Measurements from ENCODE around the gene ZMYM3.
"Not testable (repeated sequence)": the region's sequence is repeated elsewhere in the genome, so short reads cannot be mapped to it uniquely, and the experiment has no call there.

Gene ZMYM3

DNA sequence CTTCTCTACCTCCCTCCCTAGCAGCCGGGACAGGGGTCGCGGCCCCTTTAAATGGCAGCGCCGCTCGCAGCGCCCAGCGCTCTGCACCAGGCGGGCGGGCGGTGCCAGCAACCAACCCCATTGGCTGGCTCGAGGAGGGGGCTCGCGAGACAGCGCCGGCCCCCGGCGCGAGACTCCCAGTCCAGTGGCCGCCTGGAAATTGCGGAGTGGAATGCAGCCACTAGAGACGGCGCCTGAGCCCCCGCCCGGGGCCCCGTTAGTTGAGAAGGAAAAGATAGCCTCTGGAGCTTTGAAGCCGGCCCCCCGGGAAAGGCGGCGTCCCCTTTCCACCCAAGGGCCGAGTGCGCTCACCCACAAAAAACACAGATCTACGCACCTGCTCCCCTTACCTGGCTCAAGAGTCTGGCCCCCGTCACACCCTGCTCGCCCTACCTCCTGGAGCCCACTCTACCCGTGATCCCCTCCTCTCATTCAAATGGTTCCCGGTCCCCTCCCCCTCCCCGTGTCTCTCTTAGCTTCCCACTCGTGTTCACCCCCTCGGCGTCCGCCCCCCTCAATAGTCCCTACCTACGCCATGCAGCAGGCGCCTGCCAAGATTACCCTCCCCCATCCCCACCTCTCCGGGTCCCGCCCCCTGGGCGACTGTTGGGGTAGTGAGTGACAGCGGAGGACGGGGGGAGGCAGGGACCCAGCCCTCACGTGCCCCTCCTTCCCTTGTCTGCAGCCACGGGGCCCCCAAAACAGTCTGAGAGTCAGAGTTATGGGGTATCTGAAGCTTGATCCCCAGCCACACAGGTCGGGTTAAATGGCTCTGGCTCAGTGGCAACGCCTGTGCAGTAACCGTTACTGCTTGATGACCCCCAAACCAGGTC lies at the start of gene ZMYM3:
Gene ZMYM3 (minus strand): TSS at position 49 of the 872 bp plus-strand sequence. CDS start 885 bp downstream, outside the sequence.
- DNase-seq = peak; percentile 93

DNA sequence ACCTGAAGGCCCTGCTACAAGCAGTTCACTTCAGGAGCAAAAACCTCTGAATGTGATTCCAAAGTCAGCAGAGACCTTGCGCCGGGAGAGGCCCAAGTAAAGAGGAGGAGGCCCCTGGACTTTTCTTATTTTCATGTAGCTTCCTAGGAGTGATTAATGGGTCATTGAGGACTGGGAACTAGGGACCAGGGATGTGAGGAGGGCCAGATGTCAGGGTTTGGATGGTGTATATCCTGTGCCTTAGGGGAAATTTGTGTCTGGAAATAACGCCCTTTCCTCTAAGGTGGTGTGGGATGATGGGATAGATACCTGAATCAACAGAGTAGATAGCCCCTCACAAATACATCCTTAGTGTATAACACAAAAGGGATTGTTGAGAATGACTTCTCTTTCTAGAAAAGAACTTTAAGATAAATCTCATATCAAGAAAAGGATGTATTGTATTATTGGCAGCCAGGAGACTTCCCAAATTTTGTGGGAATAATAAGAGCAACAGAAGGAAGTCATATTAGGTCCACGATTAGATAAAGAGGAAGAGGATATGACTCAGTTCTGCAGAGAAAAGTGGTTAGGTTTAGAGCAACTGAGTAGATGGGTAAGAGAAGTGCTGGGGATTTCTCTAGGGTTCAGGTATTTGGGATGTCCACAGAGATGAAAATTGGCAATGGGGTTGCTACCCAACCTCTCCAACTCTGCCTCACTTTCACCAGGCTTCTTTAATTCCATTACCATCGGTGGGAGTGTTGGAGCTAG lies 48.7 kb upstream of the ZMYM3 start:
- DNase-seq = no peak

DNA sequence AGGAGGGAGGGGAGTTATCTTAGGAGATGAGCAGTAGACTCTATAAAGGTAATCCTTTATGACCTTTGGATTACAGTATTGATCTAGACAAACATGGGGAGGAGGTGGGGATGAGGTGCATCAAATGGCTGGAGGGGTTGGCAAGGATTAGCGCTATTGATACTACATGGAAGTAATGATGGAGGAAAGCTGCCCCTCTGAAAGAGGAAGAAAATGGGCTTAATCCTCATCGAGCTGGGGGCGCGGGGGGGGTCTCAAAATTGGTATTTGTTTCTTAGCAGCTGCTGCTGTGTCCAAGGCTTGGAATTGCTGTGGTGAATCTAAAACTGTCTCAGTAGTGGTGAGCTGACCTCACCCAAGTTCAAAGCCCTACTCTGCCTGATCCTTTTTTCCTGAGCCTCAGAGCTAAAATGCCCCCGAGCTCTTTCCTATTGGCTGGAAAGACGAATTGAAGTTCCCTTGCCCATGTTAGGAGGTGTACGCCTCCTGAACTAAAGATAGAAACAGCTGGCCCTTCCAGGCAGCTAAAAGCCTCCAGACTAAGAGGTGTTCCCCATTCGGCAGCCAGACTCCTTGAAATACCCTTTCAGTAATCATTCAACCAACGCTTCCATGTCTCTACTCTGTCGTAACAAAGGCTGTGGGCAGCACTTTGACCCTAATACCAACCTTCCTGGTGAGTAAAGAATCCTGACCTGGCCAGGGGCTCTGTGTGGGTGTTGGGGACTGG lies 47.4 kb upstream of the ZMYM3 start, which contains the start of gene ITGB1BP2:
Gene ITGB1BP2 (plus strand): TSS at position 556 of the 730 bp plus-strand sequence. CDS start 57 bp downstream, at position 613.
- DNase-seq = peak; percentile 14

DNA sequence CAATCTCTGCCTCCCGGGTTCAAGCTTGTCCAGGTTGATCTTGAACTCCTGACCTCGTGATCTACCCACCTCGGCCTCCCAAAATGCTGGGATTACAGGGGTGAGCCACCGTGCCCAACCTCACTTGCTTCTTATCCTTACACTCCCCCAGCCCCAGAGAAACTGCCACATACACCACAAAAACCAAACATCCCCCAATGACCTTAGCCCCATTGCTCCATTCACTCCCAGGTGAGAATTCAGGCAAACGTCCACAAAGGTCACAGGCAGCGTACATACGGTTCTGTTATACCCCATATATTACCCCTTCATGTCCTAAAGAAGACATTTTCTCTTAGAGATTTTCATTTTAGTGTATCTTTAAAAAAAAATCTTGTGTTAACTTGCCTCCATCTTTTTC lies 46.6 kb upstream of the ZMYM3 start:
- not testable (repeated sequence) for DNase-seq

DNA sequence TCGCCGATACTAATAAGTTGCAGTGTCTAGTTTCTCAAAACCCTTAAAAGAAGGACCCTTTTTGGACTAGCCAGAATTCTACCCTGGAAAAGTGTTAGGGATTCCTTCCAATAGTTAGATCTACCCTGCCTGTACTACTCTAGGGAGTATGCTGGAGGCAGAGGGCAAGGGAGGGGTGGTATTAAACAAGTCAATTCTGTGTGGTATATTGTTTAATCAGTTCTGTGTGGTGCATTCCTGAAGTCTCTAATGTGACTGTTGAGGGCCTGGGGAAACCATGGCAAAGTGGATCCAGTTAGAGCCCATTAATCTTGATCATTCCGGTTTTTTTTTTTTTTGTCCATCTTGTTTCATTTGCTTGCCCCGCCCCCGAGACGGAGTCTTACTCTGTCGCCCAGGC lies 46.1 kb upstream of the ZMYM3 start:
- DNase-seq = not testable (repeated sequence)

DNA sequence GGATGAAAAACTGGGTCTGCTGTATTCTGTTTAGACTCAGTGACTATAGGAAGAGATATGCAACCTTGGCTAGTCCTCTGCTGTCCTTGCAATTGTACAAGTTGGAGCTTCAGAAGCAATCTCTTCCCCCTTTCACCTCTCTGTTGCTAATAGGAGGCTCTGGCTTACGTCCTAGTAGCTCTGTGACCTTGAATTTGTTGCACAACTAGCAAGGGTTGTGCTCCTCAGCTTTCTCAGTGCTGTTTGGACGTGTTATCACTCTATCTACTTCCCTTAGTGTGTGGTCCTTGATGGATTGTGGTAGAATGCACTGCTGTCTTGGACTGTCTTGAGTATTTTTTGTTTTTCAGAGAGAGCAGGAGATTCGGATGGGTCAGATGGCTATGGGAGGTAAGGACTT lies 44.2 kb upstream of the ZMYM3 start:
- no peak for DNase-seq

DNA sequence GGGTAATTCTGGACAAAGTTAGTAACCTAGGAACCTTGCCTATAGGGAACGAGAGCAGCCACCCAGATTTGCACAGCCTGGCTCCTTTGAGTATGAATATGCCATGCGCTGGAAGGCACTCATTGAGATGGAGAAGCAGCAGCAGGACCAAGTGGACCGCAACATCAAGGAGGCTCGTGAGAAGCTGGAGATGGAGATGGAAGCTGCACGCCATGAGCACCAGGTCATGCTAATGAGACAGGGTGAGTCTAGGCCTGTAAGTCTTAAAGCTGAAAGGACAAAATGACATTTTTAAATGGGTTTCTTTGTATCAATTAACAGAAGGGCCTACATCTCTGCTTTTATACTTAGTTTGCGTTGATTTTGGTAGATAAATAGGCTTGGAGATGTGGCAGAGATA lies 42.9 kb upstream of the ZMYM3 start:
- no peak for DNase-seq

DNA sequence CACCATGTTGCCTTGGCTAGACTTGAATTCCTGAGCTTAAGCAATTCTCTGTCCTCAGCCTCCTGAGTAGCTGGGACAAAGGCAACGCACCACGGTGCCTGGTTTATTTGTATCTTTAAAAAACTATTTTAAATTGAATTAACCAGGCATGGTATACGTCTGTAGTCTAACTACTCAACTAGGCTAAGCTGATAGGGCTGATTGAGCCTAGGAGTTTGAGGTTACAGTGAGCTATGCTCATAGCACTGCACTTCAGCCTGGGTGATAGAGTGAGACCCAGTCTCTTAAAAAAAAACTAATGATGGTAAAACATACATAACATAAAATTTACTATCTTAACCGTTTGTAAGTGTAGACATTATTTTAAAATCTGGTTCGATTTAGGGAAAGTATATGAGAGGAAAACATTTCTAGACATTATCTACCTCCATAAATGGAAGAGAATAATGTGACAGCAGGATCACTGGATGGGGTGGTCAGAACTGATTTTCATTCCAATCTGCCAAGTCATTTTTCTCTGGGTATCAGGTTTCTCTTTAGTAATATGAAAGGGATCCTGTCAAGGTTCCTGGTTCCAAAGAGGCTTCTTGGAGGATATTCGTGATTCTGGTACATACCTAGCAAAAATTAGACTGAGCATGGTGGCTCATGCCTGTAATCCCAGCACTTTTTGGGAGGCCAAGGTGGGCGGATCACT lies 38.9 kb upstream of the ZMYM3 start:
- DNase-seq = no peak

DNA sequence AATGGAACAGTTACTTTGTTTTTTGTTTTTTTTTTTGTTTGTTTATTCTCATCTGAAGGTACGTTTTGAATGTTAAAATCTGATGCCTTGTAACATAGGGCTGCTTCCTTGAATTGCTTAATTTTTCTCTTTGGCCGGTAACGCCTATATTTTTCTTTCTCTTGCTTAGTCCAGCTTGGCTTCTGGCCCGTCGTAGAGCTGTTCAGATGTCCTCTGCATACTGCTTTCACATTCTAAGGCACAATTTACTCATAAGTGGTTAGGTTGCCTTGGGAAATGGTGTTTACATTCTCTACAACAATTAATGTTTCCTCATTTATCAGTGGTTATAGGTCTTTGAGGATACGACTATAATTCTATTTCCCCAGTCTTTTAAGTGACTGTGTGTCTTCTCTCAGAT lies 37.4 kb upstream of the ZMYM3 start:
- DNase-seq = no peak

DNA sequence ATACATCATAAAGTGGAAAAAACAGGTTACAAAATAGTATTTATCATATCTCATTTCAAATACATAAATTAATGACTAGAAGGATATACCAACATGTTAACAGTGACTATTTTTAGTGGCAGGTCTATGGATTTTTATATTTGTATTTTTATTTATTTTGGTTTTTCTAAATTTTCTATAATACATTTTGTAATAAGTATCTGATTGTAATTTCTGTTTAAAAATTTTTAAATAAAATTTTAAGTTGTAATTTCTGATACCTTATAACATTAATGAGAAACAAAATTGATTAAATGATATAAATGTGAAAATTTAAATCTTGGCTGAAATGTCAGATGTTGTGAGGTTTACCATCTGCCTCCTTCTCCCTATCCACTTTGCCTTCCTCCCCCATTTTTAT lies 32.0 kb upstream of the ZMYM3 start:
- no peak for DNase-seq

DNA sequence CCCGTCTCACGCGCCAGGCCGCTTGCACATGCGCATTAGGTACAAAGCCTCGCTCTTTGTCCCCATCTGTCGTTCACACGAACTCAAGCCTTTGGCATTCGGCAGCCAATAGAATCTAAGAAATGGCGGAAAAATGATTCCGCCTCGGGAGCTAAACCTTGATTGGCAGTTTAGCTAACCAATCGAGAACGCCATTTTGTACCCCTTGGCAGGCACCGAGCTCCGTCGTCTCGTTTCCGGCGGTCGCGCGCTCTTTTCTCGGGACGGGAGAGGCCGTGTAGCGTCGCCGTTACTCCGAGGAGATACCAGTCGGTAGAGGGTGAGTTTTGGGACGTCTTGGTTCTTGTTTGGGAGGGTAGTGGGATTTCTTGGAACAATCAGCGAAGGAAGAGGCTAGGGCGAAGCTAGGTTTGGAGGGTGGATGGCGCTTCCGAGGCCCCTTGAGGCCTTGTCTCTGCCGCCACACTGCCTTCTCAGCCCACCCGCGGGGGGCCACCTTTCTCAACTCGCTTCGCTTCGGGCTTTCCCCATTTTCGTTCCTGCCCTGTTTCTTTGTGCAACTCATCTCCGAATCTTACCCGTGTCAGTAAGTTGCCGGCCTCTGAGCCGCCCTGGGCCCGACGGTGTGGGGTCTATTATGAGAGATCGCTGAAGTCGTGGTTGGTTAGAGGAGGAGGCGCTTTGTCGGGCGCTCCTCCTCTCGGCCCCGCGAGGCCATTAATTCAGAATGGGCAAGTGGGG lies 29.6 kb upstream of the ZMYM3 start, which contains the start of gene NONO:
Gene NONO (plus strand): TSS at position 233 of the 741 bp plus-strand sequence. CDS start 7,003 bp downstream, outside the sequence.
- DNase-seq = peak; percentile 99

DNA sequence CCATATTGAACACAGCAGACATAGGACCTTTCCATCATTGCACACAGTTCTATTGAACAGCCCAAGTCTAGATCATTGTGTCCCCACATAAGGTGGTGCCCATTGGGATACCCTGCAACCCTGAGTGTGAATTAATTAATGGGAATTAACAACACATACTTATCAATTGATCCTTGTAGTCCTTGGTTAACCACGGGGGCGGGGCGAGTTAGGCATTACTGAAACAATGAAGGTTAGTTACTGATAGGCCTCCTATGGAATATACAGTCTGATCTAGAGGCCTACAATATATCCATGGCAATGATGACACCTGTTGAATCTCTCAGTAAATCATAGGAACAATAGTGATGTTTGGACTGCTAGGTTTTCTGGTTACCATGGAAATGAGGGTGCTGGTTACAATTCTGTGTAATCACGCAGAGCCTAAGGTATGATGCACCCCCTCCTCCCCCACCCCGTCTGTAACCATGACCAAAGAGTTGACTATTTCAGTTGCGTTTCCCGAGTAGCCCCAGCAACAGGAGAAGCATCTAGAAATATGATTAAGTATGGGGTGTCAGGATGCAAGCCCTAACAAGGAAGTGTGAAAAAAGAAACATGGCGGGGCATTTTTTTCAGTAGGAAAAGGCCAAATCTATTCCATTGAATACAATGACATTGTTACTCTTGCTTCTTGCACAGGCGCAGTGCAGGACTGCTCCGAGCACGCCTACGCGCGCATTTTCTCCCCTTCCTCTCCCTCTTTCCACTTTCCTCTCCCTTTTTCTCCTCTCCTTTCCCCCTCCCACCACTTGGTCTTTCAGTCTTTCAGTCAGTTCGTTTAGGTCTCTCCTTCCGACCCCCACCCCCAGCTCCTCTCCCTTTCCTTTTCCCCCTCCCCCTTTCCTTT lies 28.8 kb upstream of the ZMYM3 start:
- no peak for DNase-seq

DNA sequence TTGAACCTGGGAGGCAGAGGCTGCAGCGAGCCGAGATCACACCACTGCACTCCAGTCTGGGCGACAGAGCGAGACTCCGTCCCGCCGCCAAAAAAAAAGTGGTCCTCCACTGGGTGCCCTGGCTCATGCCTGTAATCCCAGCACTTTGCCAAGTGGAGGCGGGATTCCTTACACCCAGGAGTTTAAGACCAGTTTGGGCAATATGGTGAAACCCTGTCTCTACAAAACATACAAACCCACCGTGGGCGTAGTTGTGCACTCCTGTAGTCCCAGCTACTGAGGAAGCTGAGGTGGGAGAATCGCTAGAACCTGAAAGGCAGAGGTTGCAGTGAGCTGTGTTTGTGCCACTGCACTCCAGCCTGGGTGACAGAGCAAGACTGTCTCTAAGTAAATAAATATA lies 27.4 kb upstream of the ZMYM3 start:
- DNase-seq = not testable (repeated sequence)

DNA sequence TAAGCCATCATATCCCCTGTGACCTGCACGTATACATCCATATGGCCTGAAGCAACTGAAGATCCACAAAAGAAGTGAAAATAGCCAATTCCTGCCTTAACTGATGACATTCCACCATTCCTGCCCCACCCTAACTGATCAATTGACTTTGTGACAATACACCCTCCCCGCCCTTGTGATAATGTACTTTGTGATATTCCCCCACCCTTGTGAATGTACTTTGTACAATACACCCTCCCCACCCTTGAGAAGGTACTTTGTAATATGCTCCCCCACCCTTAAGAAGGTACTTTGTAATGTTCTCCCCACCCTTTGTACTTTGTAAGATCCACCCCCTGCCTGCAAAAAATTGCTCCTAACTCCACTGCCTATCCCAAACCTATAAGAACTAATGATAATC lies 18.4 kb upstream of the ZMYM3 start:
- DNase-seq = not testable (repeated sequence)

DNA sequence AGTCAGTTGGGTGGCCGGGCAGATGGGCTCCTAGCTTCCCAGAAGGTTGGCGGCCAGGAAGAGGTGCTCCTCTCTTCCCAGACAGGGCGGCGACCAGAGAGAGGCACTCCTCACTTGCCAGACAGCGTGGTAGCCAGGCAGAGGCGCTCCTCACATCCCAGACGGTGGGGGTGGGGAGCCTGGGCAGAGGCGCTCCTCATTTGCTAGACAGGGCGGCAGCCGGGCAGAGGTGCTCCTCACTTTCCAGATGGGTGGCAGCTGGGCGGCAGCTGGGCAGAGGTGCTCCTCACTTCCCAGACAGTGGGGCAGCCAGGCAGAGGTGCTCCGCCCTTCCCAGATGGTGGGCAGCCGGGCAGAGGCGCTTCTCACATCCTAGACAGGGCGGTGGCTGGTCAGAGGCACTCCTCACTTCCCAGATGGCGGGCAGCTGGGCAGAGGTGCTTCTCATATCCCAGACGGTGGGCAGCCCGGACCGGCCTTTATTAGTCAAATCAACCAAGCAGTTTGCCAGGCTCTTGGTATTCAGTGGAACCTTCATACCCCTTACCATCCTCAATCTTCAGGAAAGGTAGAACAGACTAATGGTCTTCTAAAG lies 16.0 kb upstream of the ZMYM3 start:
- no peak for DNase-seq

DNA sequence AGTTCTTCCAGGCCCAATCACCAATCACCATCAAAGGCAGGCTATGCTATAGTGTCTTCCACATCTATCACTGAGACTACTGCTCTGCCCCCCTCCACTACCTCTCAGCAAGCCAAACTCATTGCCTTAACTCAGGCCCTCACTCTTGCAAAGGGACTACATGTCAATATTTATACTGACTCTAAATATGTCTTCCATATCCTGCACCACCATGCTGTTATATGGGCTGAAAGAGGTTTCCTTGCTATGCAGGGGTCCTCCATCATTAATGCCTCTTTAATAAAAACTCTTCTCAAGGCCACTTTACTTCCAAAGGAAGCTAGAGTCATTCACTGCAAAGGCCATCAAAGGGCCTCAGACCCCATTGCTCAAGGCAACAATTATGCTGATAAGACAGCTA lies 14.7 kb upstream of the ZMYM3 start:
- not testable (repeated sequence) for DNase-seq

DNA sequence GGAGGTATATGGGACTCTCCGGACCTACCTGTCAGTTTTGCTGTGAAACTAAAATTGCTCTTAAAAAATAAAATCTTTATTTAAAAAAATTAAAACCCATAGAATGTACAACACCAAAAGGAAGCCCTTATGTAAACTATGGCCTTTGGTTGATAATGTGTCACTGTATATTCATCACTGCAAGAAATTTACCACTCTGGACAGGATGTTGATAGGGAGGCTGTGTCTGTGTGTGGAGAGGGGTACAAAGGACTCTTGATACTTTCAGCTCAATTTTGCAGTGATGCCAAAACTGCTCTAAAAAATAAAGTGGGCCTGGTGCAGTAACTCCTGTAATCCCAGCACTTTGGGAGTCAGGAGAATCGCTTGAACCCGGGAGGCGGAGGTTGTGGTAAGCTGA lies 2.9 kb upstream of the ZMYM3 start:
- no peak for DNase-seq

DNA sequence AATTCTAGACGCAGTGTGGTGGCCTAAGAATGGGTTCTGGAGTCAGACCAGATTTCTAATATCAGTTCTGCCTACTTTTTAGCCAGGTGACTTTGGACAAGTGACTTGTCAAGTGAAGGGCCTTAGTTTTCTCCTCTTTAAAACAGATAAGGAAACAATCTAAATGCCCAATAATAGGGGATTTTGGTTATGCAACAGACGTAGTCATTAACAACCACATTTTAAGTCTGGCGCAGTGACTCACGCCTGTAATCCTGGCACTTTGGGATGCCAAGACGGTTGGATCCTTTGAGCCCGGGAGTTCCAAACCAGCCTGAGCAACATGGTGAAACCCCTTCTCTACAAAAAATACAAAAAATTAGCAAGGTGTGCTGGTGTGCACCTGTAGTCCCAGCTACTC lies 2.1 kb upstream of the ZMYM3 start:
- DNase-seq = no peak

DNA sequence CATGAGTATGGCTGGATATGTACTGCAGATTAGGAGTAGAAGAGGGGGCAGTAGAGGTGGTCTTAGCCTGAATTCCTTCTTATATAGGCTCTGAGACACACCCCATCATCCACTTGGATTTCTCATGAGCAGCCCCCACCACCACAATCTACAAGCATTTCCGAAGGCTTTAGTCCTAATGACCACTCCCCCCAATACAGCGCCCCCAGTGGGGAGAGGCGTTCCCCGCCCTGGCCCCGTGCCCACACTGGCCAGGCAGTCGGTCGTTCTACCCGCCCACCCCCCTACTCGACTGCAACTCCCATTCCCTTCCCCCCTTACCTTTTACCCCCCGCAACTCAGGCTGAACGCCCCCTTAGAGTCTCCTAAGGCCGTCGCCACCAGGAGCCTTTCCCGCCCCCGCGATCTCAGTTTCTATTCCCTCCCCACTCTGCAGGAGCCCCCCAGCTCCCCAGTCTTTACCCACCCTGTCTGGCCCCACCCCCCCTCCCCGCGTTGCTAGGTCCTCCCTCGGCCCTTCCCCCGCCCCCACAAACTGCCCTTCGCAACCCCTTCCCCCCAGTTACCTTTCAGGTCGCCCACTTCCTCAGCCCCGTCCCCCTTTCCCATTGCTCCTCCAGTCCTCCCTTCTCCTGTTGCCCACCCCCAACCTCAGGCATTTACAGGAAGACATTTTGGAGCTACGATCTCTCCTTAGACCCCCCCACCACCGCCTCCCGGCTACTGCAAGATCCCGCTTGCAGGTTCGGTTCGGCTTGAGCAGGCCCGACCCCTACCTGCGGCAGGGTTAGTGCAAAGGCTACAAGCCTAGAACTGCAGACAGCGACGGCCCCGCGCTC lies 468 bp downstream of the ZMYM3 start:
- DNase-seq = peak; percentile 70
